Gastrocnemius medialis (tissue), 4 donors: ENCODE results near the gene TMEM39B. TPM values are rescaled to one million over a fixed set of nuclear protein-coding genes. Genes with fewer than 3 reads are reported as not detected.

Source experiments
- ATAC-seq, 2 donors: fragments of 150-250 bp; one replicate each; pipeline ENCODE4 v1.9.1; 2016
- DNase-seq, 2 donors: peaks; one replicate each; pipeline ENCODE4 v3.0.0-alpha.2; 2019
- H3K27ac ChIP-seq, 4 donors: fragments of 200-600 bp; sonication (generic); 1 replicate in 1 of 4; 2 replicates in 3 of 4; pipeline ENCODE4 v1.5.1; 2016 to 2018; ENCODE audit warnings: mild to moderate bottlenecking in 2 of 4, moderate library complexity in 1 of 4
- H3K27me3 ChIP-seq, 3 donors: fragments of 200-600 bp; sonication (generic) in 2 of 3; 1 replicate in 1 of 3; 2 replicates in 2 of 3; pipeline versions ENCODE4 v1.5.1 to v1.6.0; 2016 to 2019; ENCODE audit warnings: mild to moderate bottlenecking in 1 of 3, moderate library complexity in 1 of 3
- H3K36me3 ChIP-seq, 2 donors: fragments of 200-600 bp; sonication (generic) in 1 of 2; one replicate each; pipeline ENCODE4 v1.5.1; 2017 to 2018
- H3K4me1 ChIP-seq, 2 donors: fragments of 200-600 bp; sonication (generic) in 1 of 2; one replicate each; pipeline ENCODE4 v1.5.1; 2016 to 2017; ENCODE audit warnings: mild to moderate bottlenecking in 2 of 2
- H3K4me3 ChIP-seq, 4 donors: fragments of 200-600 bp; sonication (generic) in 3 of 4; 1 replicate in 1 of 4; 2 replicates in 3 of 4; pipeline ENCODE4 v1.5.1; 2016 to 2019; ENCODE audit warnings: mild to moderate bottlenecking in 2 of 4
- H3K9me3 ChIP-seq, 3 donors: fragments of 200-600 bp; sonication (generic) in 2 of 3; 1 replicate in 1 of 3; 2 replicates in 2 of 3; pipeline ENCODE4 v1.5.1; 2016 to 2019
- CTCF ChIP-seq, 5 experiments: fragments of 450-650 bp in 3 of 5; fragments of 200-600 bp in 2 of 5; sonication (generic) in 2 of 5; IDR thresholded peaks in 4 of 5; conservative IDR thresholded peaks in 1 of 5; 1 replicate in 4 of 5; 2 replicates in 1 of 5; pipeline ENCODE4 v1.5.1; 2016 to 2019; ENCODE audit warnings: antibody characterized with exemption in 5 of 5, mild to moderate bottlenecking in 3 of 5, moderate library complexity in 3 of 5
- POLR2A ChIP-seq, 2 donors: fragments of 450-650 bp; IDR thresholded peaks; one replicate each; pipeline ENCODE4 v1.6.1; 2017; ENCODE audit warnings: antibody characterized with exemption in 2 of 2, mild to moderate bottlenecking in 2 of 2, moderate library complexity in 2 of 2
- in situ Hi-C, 4 donors: fragments of 200-750 bp; cut with MboI; loops; one replicate each; pipeline versions ENCODE4 v1.15.0 to v1.8.0; 2017; ENCODE audit warnings: low sequenced_read_pairs in 4 of 4
- intact Hi-C: fragments of 100-400 bp; cut with DNase I; formaldehyde crosslinking; loops from one replicate; pipeline ENCODE4 v1.15.1; 2023; ENCODE audit warnings: low total_unique reads
- total RNA-seq, 4 donors: library from RNA; depleted of rRNA; stranded (reverse); fragments of >200 nt; gene quantifications; one replicate each; pipeline versions ENCODE4 v1.1.0 to v1.2.3, GENCODE V29; 2016

Gene TMEM39B
- total RNA-seq, 4 donors from 2014 or later: 2.5 to 11.1 (median 6.7) TPM

DNA sequence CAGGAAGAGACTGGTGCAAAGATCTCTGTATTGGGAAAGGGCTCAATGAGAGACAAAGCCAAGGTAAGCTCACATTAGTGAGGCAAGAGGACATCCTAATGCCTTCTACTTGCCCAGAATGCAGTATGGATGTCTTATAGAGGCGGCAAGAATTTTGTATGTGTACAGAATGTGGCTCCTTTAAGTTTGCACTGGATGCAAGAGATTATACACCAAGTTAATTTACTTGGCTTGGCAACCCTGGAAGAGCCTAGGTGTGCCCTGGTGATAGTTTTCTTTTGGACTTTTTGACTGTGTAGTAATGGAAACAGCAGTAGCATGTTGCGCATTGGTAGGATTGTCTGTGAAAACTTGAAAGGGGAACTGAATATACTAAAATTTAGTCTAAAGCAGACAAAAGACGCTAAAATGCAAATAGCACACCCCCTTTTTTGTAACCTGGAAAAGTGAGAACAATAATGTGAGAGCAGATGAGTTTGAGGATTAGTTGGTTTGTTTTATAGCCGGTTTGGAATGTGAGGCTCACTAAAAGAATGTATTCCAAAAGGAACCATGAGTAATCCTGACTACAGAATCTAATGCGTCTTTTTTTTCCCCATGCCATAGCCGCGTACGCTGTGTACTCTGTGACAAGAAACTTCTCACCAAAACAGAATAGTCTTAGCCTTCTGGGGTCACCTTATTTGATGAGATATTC lies 41.0 kb upstream of the TMEM39B start:
- ATAC-seq (no peak), DNase-seq (no peak)
- H3K9me3 ChIP-seq: no peaks in the 10 kb centered on the region
- no peak overlapping the region for H3K27ac ChIP-seq
- peaks cover 2 to 23% of the 10 kb centered on the region in 2 donors for H3K36me3 ChIP-seq
- no peak for TF ChIP-seq CTCF (IDR thresholded peaks at IDR 0.05 in 4 of 5, conservative IDR thresholded peaks at IDR 0.05 in 1 of 5)
- TF ChIP-seq POLR2A (IDR thresholded peaks at IDR 0.05): no peak
- no peaks in the 10 kb centered on the region for H3K27me3 ChIP-seq
- intact Hi-C loops (no loop called here), in situ Hi-C loops (no loop called here)
- H3K4me1 ChIP-seq: peaks cover 6 to 25% of the 10 kb centered on the region in 2 donors
- H3K4me3 ChIP-seq: no peak overlapping the region

GRCh38 chr1:32032275-32032615 lies 40.5 kb upstream of the TMEM39B start:
- in situ Hi-C loops: no loop called here
- Histone ChIP-seq H3K9me3 (no peaks in the 10 kb centered on the region), H3K4me1 (peaks cover 6 to 25% of the 10 kb centered on the region in 2 donors), H3K27ac (no peak overlapping the region), H3K4me3 (no peak overlapping the region), H3K36me3 (peaks cover 2 to 23% of the 10 kb centered on the region in 2 donors), H3K27me3 (no peaks in the 10 kb centered on the region)
- TF ChIP-seq CTCF (IDR thresholded peaks at IDR 0.05 in 4 of 5, conservative IDR thresholded peaks at IDR 0.05 in 1 of 5): no peak
- ATAC-seq (no peak), DNase-seq (no peak)
- intact Hi-C loops: no loop called here

DNA sequence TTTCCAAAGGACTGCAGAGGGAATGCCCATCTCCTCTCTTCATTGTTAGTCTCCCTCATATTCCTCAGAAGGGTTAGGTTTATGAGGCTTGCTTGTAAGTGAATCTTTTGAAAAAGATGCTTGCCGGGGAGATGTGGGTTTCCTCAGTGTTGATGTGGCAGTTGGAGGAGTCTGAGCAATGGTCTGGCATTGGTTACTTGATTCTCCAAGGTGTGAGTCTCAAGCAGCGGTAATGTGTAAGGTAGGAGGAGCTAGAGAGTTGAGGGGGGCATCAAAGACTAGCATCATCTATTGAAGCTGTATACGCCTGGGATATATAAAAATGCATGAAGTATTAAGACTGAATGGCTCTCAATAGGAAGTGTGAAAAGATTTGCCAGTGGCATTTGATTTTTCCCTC lies 37.6 kb upstream of the TMEM39B start:
- no peak overlapping the region for H3K4me3 ChIP-seq
- no peak for TF ChIP-seq POLR2A (IDR thresholded peaks at IDR 0.05)
- no peak for TF ChIP-seq CTCF (IDR thresholded peaks at IDR 0.05 in 4 of 5, conservative IDR thresholded peaks at IDR 0.05 in 1 of 5)
- no peaks in the 10 kb centered on the region for H3K9me3 ChIP-seq
- in situ Hi-C loops: no loop called here
- peaks cover 8 to 23% of the 10 kb centered on the region in 2 donors for H3K36me3 ChIP-seq
- no peak overlapping the region for H3K27ac ChIP-seq
- H3K27me3 ChIP-seq: no peaks in the 10 kb centered on the region
- peaks cover 6 to 16% of the 10 kb centered on the region in 2 donors for H3K4me1 ChIP-seq
- no peak for ATAC-seq
- DNase-seq: no peak
- intact Hi-C loops: no loop called here

DNA sequence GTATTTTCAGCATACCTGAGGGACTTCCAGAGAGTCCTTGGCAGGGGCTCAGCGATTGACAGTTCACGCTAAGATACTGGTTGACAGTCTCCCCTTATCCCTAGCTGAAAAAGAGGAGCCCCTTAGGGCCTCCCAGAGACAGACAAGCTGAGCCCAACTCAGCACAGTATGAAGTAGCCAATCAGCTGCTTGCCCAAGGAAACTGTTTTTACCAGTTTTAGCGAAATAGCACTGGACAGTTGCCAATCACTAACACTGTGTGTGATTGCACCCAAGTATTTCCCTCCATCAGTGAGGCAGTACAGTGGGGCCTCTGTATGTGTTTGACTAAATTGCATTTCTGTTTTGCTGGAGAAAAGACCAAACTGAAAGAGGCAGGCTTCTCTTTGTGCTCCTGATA lies 32.0 kb upstream of the TMEM39B start:
- Histone ChIP-seq H3K27ac (no peak overlapping the region), H3K4me3 (no peak overlapping the region), H3K4me1 (peaks cover 0 to under 1% of the 10 kb centered on the region in 2 donors), H3K9me3 (no peaks in the 10 kb centered on the region), H3K36me3 (peaks cover 0 to 6% of the 10 kb centered on the region in 2 donors), H3K27me3 (no peaks in the 10 kb centered on the region)
- ATAC-seq: no peak
- DNase-seq: no peak
- intact Hi-C loops: no loop called here
- no peak for TF ChIP-seq CTCF (IDR thresholded peaks at IDR 0.05 in 4 of 5, conservative IDR thresholded peaks at IDR 0.05 in 1 of 5)
- in situ Hi-C loops: no loop called here

DNA sequence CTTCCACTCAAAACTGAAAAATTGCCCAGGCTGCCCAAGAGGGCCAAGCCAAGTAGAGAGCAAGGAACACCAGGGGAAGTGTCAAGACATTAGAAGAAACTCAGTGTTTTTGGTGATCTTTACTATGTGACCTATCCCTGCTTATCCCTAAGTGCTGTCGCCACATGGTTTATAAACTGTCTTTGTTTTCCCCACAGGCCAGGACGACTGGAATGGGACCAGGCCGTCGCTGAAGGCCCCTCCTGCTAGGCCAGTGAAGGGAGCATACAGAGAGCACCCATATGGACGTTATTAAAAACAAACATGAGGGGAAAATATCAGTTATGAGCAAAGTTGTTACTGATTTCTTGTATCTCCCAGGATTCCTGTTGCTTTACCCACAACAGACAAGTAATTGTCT lies 30.4 kb upstream of the TMEM39B start:
- no peak for TF ChIP-seq POLR2A (IDR thresholded peaks at IDR 0.05)
- no peak for TF ChIP-seq CTCF (IDR thresholded peaks at IDR 0.05 in 4 of 5, conservative IDR thresholded peaks at IDR 0.05 in 1 of 5)
- Histone ChIP-seq H3K27me3 (no peaks in the 10 kb centered on the region), H3K9me3 (no peaks in the 10 kb centered on the region), H3K27ac (no peak overlapping the region), H3K36me3 (peaks cover 0 to 6% of the 10 kb centered on the region in 2 donors), H3K4me1 (no peaks in the 10 kb centered on the region), H3K4me3 (no peak overlapping the region)
- ATAC-seq: no peak
- in situ Hi-C loops: no loop called here
- DNase-seq: no peak
- intact Hi-C loops: no loop called here
